ENCODE data around the gene CTNNBIP1. TPM values are rescaled to one million over a fixed set of nuclear protein-coding genes. Genes with fewer than 3 reads are reported as not detected.

The CTNNBIP1 gene
- total and polyA plus RNA-seq, 2 of the 8 experiments (the other 6 are each of a cell fraction or from before 2014, with no cell fraction given): 40.9 to 46.6 TPM

GRCh38 chr1:9807541-9807940 is 102.5 kb downstream of the CTNNBIP1 start:
- no peak for DNase-seq (ENCODE audit: low read depth in 1 of 2, low spot score in 2 of 2)
- CTCF ChIA-PET (ENCODE audit: partially characterized antibody): no interaction called here
- no peak for TF ChIP-seq POLR2A (IDR thresholded peaks at IDR 0.05; ENCODE audit: control extremely low read depth in 1 of 2, low read depth in 2 of 2, low read length in 2 of 2)
- no peak for TF ChIP-seq SUZ12 (IDR thresholded peaks at IDR 0.05; ENCODE audit: low read length)
- TF ChIP-seq CBX5 (IDR thresholded peaks at IDR 0.05; ENCODE audit: low read depth, low read length): no peak
- TF ChIP-seq GTF2F1 (IDR thresholded peaks at IDR 0.05; ENCODE audit: borderline replicate concordance, low read depth, low read length): no peak
- no peak for TF ChIP-seq CBX8 (IDR thresholded peaks at IDR 0.05; ENCODE audit: borderline replicate concordance, low read depth, low read length)
- no peak for TF ChIP-seq SAP30 (IDR thresholded peaks at IDR 0.05; ENCODE audit: insufficient read depth, insufficient replicate concordance, low read length)
- no peak for TF ChIP-seq TBP (IDR thresholded peaks at IDR 0.05; ENCODE audit: low read depth, low read length)
- no peak for TF ChIP-seq EZH2 (IDR thresholded peaks at IDR 0.05; ENCODE audit: low read depth, low read length, severe bottlenecking)
- no peak for TF ChIP-seq RNF2 (IDR thresholded peaks at IDR 0.05; ENCODE audit: borderline replicate concordance, low read depth, low read length, missing control alignments, poor library complexity, severe bottlenecking)
- TF ChIP-seq RXRA (IDR thresholded peaks at IDR 0.05; ENCODE audit: insufficient read depth, low read depth, low read length): no peak
- no peak for TF ChIP-seq CHD2 (IDR thresholded peaks at IDR 0.05; ENCODE audit: low read length)
- TF ChIP-seq POLR2AphosphoS5 (IDR thresholded peaks at IDR 0.05; ENCODE audit: low read depth, low read length): no peak
- TF ChIP-seq JUN (IDR thresholded peaks at IDR 0.05; ENCODE audit: low read depth, low read length): no peak
- no peak for TF ChIP-seq CTBP2 (IDR thresholded peaks at IDR 0.05; ENCODE audit: borderline replicate concordance, insufficient read depth, insufficient read length, low read length)
- no peak for TF ChIP-seq BACH1 (IDR thresholded peaks at IDR 0.05; ENCODE audit: low read length)

More at GRCh38 chr1:9807541-9807940, 102.5 kb downstream of the CTNNBIP1 start:
- Histone ChIP-seq H3K4ac (replicated peaks; ENCODE audit: insufficient read length, low read depth, low read length) (no peak overlapping the region), H4K20me1 (replicated peaks in 1 of 2; ENCODE audit: control insufficient read depth in 1 of 2, insufficient read depth in 2 of 2, low read length in 2 of 2) (peaks cover 16 to 20% of the 10 kb centered on the region in 2 experiments), H3K4me2 (ENCODE audit: insufficient read depth in 1 of 2, low read depth in 2 of 2, low read length in 2 of 2) (no peak overlapping the region), H2BK120ac (replicated peaks; ENCODE audit: low read depth, low read length) (no peak overlapping the region), H2AK5ac (ENCODE audit: low read depth, low read length) (no peak overlapping the region), H3K79me1 (ENCODE audit: low read depth, low read length) (peaks cover 7% of the 10 kb centered on the region), H3K56ac (replicated peaks; ENCODE audit: insufficient read length, low read depth, low read length) (no peak overlapping the region), H3K4me3 (ENCODE audit: extremely low read depth in 1 of 4, insufficient read depth in 2 of 4, low read depth in 3 of 4, low read length in 4 of 4) (no peak overlapping the region), H3K27me3 (replicated peaks in 1 of 4; ENCODE audit: control insufficient read depth in 3 of 4, extremely low read depth in 1 of 4, insufficient read depth in 3 of 4, low read length in 3 of 4) (no peaks in the 10 kb centered on the region), H2AFZ (ENCODE audit: low read length) (no peak overlapping the region), H2BK12ac (ENCODE audit: low read depth, low read length) (no peak overlapping the region), H3K79me2 (ENCODE audit: control insufficient read depth in 1 of 2, insufficient read depth in 2 of 2, low read length in 2 of 2) (peaks cover 17 to 93% of the 10 kb centered on the region in 2 experiments), H3K4me1 (replicated peaks in 1 of 4; ENCODE audit: control insufficient read depth in 3 of 4, insufficient read depth in 4 of 4, low read length in 3 of 4) (peaks cover 0 to 7% (median 4%) of the 10 kb centered on the region in 4 experiments; a peak in 4 of 7 replicates), H3K27ac (ENCODE audit: low read depth, low read length) (no peak overlapping the region), H3K18ac (ENCODE audit: extremely low read depth, low read length) (no peak overlapping the region), H3K9ac (replicated peaks in 1 of 4; ENCODE audit: extremely low read depth in 1 of 4, low read depth in 3 of 4, low read length in 3 of 4) (no peak overlapping the region), H2BK20ac (ENCODE audit: low read length) (no peak overlapping the region), H3K23me2 (ENCODE audit: low read depth, low read length) (no peaks in the 10 kb centered on the region), H2BK15ac (ENCODE audit: low read length) (no peak overlapping the region), H3K9me3 (ENCODE audit: insufficient read depth in 2 of 2, low read depth in 1 of 2, low read length in 1 of 2) (no peaks in the 10 kb centered on the region), H4K8ac (ENCODE audit: extremely low read depth, insufficient read depth, low read length) (no peak overlapping the region), H3K14ac (ENCODE audit: insufficient read length) (no peak overlapping the region), H4K5ac (ENCODE audit: insufficient read length, low read depth, low read length) (no peak overlapping the region), H4K91ac (replicated peaks; ENCODE audit: insufficient read length, low read length) (no peak overlapping the region), H3K23ac (ENCODE audit: insufficient read length) (no peak overlapping the region), H3K36me3 (ENCODE audit: control insufficient read depth in 2 of 4, insufficient read depth in 4 of 4, low read length in 3 of 4) (no peaks in the 10 kb centered on the region), H2BK5ac (ENCODE audit: low read depth, low read length) (no peak overlapping the region)
- WGBS, 2 experiments (ENCODE audit: extremely low coverage in 1 of 2, insufficient coverage in 1 of 2, insufficient read length in 1 of 2, insufficient replicate concordance in 2 of 2, low coverage in 1 of 2, low lambda C conversion rate in 2 of 2, missing lambda C conversion rate in 1 of 2): 79% methylated on average over 12 of the region's 12 CpGs; no CpG with 5 or more reads in 1 of the 2 experiments
- no peak for FAIRE-seq
- POLR2A ChIA-PET (ENCODE audit: partially characterized antibody): interaction anchor here (0.5 to 0.6 kb wide), 2 partner anchors 15 to 176 kb away, joined by 3 to 4 read pairs; no protein-coding TSS in a partner anchor
